GDM1 (cell line): Measurements from ENCODE around the gene NEU4.
"Not testable (repeated sequence)": the region's sequence is repeated elsewhere in the genome, so short reads cannot be mapped to it uniquely, and the experiment has no call there.

Experiments
- DNase-seq: peaks from one replicate; lab custom pipeline; 2025; lab: John Stamatoyannopoulos, UW

The NEU4 gene

DNA sequence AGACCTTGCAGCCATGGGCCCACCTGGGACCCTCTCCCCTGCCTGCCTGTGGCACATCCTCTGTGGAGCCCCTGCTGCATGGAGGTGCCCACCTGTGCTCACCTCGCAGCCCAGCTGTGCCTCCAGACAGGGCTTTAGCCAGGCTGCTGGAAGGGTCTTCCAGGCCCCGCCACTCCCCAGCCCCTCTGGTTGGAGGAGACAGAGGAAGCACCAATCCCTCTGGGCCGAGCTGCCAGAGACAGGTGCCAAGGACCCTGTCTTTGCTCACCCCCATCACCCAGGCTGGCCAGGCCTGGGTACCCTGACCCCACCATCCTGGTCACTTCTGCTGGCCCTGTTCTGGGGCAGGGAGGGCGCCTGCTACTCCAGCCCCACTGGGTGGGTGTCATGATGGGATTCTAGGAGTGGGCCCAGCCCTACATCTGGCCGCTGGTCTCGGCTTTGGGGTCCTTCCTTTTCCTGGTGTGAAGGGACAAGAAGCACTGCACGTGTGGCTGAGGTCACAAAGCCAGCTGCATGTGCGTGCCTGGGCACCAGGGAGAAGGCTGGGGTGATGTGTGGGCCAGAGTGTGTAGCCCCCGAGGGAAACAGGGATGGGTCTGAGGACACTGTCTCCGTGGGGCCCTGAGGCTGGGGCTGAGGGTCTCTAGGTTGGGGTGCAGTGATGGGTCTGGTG, 9.3 kb upstream of the NEU4 start:
- no peak for DNase-seq

DNA sequence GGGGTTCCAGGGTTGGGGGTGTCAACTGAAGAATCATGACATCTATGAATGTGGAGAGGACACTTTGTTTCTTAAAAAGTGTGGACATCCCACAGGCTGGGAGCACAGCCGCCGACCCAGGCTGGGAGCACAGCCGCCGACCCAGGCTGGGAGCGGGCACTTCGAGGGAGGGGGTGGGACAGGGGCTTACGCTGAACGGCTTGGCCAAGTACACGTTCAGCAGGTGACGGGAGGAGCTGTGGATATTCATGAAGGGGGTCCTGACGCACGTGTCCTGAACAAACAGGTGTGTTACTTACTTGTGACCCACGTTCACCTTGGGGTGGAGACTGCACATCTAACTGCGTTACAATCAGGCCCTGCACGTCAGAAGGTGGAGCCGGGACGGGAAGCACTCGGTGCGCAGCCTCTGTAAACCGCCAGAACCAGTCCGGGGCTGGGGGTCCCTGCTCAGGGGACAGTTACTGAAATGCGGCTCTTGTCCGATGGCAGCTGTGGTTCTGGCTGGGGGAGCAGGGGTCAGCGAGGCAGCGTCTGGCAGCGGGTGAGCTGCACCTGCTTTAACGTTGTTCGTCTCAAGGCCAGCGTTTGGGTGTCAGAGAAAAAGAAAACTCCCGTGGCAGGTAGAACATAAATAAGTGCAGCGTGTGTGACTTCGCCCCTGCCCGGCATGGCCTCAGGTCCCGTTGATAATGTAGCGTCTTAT, 8.6 kb upstream of the NEU4 start:
- not testable (repeated sequence) for DNase-seq

DNA sequence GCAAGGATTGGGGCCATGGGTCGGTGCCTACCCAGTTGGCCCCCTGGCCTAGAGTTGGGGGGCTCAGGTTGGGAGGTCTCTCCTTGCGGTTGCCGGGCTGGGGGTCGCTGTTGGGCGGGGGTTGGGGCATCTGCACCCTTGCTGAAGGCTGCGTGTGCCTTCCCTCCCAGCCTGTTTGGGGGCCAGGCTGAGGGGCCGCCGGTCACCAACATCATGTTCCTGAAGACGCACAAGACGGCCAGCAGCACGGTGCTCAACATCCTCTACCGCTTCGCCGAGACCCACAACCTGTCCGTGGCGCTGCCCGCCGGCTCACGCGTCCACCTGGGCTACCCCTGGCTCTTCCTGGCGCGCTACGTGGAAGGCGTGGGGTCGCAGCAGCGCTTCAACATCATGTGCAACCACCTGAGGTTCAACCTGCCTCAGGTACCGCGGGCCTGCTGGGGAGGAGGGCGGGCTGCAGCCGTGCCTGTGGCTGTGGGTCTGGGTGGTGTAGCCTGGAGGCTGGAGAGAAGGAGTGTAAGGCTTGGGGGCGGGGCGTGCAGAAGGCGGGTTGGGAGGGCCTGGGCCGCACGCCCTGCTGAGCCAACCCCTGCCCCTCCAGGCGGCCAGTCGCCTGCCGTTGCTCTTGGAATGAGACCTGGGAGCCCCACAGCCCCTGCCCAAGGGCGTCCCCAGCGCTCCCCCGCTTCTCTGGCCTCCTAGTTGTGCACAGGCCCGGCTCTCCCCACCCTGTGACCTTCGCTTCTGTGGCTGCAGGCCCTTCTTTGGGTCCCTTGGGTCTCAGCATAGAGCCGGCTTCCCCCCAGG, 7.2 kb upstream of the NEU4 start:
- DNase-seq = no peak

DNA sequence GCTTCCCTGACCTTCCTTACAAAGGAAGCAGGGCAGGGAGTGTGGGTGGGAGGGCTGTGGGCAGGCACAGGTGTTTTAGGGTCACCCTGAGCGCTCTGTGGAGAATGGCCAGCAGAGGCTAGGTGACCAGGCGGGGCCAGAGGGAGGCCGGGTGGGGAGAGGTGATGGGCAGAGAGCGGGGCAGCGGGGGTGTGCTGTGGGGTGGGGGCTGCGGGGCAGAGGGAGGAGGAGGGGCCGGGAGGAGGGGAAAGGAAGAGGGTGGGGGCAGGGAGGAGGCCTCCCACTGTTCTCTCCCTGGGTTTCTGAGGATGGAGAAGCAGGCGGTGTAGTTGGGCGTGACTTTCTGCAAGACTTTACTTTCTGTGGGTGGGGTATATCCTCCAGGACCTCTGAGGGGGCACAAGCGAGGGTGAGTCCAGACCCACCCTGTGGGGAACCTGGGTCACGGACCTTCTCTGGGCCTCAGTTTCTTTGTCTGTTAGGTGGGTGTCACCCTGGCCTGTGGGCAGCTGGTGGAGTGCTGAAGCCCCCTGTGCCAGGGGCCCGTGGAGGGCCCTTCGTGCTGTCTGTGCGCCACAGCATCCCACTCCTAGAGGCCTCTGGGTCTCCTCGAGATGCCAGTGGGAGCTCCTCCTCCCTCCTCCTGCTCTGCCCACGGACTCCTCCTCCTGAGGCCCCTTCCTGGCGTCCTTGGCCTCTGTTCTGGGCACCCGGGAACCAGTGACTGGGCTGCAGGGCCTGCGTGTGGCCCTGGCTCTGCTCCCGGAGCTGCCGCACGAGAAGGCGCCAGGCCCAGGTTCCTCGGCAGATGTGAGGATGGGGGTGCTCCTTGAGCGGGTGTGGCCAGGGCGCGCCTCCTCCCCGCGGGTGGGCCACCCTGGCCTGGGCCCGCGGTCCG, 6.3 kb upstream of the NEU4 start:
- DNase-seq = no peak

DNA sequence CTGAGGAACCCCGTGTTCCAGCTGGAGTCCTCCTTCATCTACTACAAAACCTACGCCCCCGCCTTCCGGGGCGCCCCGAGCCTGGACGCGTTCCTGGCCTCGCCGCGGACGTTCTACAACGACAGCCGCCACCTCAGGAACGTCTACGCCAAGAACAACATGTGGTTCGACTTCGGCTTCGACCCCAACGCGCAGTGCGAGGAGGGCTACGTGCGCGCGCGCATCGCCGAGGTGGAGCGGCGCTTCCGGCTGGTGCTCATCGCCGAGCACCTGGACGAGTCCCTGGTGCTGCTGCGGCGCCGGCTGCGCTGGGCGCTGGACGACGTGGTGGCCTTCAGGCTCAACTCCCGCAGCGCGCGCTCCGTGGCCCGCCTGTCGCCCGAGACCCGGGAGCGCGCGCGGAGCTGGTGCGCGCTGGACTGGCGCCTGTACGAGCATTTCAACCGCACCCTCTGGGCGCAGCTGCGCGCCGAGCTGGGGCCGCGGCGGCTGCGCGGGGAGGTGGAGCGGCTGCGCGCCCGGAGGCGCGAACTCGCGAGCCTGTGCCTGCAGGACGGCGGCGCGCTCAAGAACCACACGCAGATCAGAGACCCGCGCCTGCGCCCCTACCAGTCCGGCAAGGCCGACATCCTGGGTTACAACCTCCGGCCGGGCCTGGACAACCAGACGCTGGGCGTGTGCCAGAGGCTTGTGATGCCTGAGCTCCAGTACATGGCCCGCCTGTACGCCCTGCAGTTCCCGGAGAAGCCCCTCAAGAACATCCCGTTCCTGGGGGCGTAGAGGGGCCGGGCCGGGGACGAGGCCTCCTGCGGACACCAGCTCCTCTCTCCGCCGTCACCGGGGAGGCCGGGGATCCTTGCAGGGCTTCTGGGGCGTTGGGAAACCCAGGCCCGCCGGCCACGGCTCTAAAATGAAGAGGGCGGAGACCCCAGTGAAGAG, 5.3 kb upstream of the NEU4 start:
- no peak for DNase-seq

DNA sequence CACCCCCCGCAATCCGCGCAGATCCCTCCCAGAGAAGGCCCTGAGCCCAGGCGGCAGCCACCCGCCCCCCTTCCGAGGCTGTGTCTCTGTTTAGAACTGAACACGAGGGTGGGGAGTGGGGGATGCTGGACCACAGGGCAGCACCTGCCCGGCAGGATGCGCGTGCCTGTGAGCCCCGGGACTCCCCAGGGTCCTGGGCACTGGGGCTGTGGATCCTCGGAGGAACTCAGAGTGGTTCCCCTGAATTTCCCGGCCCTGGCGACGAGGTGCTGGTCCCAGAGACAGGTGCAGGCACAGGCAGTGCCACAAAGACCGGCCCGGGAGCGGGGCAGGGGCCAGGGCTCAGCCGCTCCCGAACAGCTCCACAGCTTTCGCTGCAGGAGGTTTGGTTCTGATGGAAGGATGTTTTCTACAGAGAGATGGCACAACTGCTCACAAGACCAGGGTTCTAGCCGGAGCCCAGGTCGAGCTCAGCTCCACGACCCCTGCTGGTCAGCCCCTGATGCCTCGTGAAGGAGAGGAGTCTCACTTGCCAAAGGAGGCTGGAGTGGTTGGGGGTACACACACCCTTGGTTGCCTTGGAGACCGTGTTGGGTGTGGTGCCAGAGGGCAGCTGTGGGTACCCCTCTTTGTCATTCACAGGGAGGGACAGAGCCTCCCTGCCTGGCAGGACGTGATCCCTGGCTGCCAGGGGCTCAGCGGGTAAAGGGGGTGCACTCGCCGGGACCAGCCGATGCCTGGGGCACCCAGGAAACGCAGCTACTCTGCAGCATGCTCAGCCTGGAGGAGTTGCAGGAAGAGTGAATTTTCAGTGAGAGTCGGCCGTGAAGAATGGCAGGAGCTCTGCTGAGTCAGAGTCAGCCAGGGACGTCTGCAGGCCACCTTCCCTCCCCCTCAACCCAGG, 4.4 kb upstream of the NEU4 start:
- DNase-seq = peak; percentile 55

DNA sequence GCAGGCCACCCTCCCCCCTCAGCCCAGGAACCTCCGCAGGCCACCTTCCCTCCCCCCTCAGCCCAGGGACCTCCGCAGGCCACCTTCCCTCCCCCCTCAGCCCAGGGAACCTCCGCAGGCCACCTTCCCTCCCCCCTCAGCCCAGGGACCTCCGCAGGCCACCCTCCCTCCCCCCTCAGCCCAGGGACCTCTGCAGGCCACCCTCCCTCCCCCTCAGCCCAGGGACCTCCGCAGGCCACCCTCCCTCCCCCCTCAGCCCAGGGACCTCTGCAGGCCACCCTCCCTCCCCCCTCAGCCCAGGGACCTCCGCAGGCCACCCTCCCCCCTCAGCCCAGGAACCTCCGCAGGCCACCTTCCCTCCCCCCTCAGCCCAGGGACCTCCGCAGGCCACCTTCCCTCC, 2.8 kb upstream of the NEU4 start:
- DNase-seq = not testable (repeated sequence)

DNA sequence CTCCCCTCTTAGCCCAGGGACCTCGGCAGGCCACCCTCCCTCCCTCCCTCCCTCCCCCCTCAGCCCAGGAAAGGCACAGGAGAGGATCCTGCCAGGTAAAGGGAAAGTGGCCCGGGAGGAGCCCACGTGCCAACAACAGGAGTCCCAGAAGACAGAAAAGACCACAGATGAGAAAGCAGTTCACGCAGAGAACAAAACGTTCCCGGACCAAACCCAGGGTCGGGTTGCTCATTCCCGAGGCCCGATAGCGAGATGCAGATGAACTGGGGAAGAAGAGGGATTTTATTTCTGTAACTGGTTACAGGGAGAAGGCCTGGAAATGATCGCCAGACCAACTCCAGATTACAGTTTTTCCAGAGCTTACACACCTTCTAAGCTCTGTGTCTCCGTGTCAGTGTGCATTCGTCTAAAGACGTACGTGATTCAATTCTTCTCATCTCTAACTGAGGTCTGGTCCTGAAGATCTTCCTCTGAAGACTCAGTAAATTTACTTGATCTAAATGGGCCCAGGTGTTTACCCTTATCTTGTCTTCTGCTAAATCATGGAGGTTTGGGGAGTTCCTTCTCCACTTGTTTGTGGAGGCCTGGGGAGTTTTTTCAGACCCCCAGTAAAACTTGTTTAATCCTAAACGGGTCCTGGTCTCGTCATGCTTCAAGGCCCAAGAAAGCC, 807 bp upstream of the NEU4 start:
- DNase-seq = no peak

DNA sequence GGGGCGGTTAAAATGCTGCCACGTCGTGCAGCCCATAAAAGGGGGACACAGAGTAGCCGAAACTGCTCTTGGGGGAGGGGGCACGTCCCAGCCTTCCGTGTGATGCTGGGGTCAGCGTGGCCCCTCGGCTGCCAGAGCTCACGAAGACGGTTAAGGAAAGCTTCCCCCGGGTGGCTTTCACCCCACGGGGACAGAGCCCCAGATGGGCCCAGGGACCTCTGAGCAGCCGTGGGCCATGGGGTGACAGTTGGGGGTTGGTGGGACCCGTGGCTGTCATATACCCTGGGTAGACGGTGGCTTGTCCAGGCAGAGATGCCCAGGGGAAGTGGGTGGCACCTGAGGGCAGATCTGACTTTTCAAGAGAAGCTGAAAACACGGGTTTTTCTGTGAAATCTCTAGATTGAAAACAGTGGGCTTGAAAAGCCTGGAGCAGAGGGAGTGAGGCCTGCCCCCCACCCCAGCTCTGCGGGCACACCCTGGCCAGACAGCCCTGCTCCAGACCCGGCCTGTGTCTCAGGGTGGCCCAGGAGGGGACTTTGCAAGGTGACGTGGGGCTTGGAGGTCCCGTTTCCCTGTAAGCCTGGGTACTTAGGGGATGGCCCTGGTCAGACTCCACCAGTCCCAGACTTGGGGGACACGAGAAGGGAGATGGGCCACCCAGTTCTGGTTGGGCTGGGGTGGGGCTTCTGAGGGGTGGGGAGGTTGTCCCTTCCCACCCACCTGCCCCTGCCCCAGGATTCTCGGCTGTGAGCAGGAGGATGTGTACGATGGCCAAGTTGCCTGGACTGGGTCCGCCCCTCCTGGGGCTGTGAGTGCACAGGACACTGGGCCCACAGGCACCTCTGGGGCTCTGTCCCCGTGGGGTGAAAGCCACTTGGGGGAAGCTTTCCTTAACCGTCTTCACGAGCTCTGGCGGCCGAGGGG, 652 bp downstream of the NEU4 start:
- DNase-seq = no peak

DNA sequence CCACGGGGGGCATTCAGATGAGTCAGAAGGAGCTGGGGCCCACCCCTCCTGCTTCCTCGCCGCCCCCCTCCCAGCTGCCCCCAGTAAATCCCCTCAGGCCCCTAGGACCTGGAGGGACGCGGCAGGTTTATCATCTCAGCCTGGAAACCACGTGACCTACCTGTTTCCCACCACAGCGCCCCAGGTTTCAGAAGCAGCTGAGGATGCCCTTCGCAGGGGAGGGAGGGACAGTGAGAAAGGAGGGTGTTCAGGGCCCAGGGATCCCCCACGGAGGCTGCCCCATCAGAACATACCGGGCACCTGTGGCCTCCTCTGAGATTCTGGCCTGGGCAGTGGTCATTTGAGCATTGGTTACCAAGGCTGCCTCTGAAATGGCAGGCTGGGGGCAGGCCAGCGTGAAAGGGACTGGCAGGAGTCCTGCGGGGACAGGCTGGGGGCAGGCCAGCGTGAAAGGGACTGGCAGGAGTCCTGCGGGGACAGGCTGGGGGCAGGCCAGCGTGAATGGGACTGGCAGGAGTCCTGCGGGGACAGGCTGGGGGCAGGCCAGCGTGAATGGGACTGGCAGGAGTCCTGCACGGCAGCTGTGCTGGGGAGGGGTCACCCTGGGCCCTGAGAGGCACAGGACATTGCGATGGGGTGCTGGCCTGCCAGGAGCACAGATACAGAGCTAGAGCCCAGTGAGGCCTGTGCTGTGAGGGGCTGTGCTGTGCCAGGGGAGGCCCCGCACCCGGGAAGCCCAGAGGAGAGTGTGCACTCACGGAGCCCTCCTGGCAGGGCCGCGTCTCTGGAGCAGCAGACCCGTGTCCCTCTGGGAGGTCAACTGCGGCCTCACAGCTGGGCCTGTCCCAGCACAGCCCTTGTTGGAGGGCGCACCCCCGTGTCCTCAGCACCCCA, 1.6 kb downstream of the NEU4 start:
- no peak for DNase-seq

DNA sequence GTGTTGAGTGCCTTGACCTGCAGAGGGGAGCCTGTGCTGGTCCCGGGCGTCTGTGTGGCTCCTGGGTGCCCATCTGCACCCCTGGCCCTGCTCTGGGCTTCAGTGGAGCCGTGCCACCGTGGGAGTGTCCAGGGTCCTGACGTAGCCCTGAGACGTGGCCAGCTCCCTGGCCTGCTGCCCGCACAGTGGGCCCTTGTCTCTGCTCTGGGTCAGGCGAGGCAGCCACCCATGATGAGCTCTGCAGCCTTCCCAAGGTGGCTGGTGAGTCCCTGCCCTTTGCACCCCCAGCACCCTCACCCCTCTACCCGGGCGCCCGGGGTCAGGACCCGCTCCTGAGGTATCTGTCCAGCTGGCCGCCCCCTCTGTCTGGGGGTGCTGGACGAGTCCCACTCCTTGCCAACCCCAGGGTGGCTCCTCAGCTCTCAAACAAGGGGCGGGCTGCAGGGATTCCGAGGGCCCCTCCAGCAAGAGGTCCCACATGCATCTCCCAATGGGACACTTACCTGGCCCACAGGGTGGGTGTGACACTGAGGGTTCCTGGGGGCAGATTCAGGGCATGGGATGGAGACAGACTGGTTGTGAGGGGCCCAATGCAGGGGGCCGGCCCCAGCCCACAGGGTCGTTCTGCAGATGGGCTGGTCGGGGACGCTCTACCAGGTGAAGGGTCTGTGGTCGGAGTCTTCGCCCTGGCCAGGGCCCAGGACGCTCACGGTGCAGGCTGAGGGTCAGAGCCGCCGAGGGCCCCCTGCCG, 2.4 kb downstream of the NEU4 start:
- no peak for DNase-seq

DNA sequence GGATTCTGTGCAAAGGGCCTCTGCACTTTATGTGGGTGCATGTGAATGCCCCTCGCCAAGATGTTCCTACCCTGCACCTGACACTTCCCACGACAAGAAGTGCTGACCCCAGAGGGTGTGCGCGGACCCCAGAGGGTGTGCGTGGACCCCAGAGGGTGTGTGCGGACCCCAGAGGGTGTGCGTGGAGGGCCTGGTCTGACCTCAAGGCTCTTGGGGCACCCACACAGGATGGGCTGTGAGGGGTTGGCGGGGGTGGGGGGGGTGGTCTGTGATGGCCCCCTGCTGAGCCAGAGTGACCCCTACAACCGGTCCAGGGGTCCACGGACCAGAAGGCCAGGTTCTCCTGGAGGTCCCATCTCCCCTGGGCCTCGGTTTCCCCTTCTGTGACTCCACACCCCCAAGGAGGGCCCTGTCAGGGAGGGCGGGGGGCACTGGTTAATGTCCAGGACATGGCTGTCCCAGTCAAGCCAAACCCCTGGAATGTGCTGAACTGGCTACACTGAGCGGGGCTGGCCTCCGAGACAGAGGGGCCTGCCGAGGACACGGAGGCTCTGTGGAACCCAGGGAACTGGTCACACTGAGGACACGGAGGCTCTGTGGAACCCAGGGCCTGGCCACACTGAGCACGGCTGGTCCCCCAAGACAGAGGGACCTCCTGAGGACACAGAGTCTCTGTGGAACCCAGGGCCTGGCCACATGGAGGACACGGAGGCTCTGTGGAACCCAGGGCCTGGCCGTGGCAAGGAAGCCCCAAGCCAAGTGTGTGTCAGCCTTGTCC, 3.1 kb downstream of the NEU4 start:
- no peak for DNase-seq

DNA sequence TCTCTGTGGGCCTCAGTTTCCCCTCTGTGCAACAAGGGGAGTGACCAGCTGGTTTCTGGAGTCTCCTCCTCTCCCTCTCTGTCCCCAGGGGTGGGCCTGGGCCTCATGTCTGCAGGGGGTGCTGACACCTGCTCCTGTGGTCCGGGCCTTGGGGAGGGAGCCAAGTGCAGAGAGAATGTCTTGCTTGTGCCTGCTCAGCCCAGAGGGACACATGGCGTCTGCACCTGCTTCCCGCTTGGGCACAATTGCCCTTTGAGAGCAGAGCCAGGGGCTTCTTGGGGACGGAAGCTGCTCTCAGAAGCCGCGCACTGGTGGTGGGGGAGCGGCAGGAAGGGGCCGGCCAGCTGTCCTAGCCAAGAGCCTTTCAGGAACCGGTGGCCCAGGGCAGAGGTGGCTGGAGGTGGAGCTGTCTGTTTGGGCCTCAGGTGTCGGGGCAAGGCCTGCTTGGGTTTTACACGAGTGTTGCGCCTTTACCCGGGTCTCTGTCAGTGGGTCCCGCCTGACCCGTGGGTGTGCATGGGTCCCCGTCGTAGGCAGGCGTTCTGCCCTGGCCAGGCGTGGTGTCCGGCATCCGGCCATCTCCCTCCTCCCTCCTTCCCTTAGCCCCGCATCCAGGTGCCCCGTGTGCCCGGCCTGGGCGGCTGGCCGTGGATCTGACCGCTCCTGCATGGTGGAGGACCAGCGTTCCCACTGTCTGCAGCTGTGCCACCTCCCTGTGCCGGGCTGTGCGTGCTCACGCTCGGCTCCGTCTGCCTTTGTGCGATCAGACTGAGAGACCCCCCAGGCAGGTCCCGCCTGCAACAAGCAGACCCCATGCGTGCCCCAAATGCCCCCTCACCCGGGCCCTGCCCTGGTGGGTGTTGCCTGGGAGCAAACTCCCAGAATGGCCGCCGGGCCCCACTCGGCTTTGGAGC, 4.0 kb downstream of the NEU4 start:
- DNase-seq = no peak

DNA sequence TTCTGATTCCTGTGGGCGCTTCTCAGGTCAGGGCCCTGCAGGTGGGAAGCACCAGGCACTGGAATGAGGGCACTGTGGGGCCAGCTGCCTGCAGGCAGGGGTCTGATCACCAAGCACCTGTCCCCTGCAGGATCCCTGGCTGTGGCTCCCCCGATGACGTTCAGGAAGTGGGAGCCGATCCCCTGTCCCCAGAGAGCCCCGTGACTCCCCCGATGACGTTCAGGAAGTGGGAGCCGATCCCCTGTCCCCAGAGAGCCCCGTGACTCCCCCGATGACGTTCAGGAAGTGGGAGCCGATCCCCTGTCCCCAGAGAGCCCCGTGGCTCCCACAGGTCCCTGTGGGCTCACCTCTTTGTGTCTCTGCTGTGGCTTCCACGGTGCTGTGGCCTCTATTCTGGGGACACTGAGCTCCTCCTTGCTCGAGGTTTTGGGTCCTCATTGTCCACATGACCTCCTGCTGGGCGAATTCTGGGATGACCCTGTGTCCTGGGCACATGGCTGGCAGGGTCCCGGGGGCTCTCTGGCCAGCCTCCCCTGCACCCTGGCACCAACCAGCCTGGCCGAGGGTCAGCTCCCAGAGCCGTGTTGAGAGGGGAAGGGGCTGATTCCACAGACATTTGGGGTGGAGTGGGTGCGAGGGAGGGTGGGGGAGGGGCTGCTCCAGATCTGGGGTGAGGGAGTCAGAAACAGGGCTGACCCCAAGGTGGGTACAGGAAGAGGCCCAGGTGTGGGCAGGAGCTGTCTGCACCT, 4.8 kb downstream of the NEU4 start:
- DNase-seq = no peak
